GM10248 (cell line): ENCODE data around the gene LAMA2.

ENCODE experiments used
- CTCF ChIA-PET: fragments of 300-600 bp; sonication (Branson Sonifier 250); formaldehyde crosslinking; extraction: SDS; loops from one replicate; lab custom pipeline; 2021; ENCODE audit warnings: antibody characterized with exemption; lab: Yijun Ruan, JAX
- POLR2A ChIA-PET: fragments of 350-650 bp; sonication (Branson Sonifier 250); formaldehyde crosslinking; extraction: SDS; loops from one replicate; lab custom pipeline; 2020; ENCODE audit warnings: antibody characterized with exemption; lab: Yijun Ruan, JAX
- DNase-seq: peaks from one replicate; pipeline ENCODE4 v3.0.0; 2012; ENCODE audit errors: extremely low spot score
- CTCF ChIP-seq: IDR thresholded peaks from 2 replicates; pipeline ENCODE4 v1.5.1; 2012; ENCODE audit warnings: mild to moderate bottlenecking, low read depth; ENCODE audit errors: extremely low read depth, missing control alignments, control extremely low read depth

LAMA2 gene

GRCh38 chr6:128882560-128882959, 378 bp upstream of the LAMA2 start:
- no peak for DNase-seq
- no peak for TF ChIP-seq CTCF
- ChIA-PET POLR2A (no interaction called here), CTCF (interaction anchor here (1.0 kb wide), 1 partner anchor 18 kb away, joined by 3 read pairs; no protein-coding TSS in a partner anchor)

DNA sequence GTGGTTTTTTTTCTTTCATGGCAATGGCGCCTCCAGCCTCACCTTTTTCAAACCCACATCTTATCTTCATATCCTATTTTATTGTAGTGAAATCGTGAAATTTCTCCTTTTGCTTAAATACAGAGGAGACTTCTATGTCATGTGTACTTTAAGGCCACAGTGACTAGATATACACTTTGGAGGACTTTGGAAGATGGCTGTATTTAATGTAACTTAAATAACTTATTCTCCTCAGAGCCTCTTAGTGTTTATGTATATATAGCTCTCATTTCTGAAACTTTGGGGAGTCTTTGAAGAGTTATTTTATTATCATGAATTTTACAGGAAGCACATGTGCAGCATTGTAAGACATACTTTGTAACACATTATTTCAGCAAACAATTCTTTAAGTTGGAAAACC, 968 bp downstream of the LAMA2 start:
- POLR2A ChIA-PET: no interaction called here
- DNase-seq: no peak
- TF ChIP-seq CTCF: no peak
- CTCF ChIA-PET: interaction anchor here (1.0 kb wide), 1 partner anchor 20 kb away, joined by 3 read pairs; no protein-coding TSS in a partner anchor

DNA sequence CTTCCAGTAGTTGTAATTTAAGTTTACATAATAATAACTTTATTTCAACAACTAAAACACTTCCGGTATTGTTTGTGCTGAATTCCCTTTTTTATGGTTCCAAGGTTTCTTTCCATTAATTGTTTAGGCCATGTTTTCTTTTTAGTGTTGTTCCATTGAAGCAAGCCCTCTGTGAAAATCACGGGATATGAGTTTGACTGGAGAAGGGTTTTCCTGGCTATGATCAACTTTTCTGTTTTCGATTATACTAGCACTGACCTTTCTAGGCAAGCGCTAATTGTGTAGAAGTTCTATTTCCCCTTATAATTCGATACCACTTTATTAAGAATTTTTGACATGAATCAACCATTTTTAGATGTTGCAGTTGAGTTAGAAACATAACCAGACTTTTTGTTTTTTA, 2.4 kb downstream of the LAMA2 start:
- no peak for TF ChIP-seq CTCF
- no peak for DNase-seq
- ChIA-PET CTCF (no interaction called here), POLR2A (no interaction called here)

GRCh38 chr6:128886706-128887105, 3.8 kb downstream of the LAMA2 start:
- CTCF ChIA-PET: interaction anchor here (1.0 kb wide), 1 partner anchor 15 kb away, joined by 4 read pairs; no protein-coding TSS in a partner anchor
- POLR2A ChIA-PET: no interaction called here
- no peak for TF ChIP-seq CTCF
- no peak for DNase-seq

GRCh38 chr6:128888444-128889175, 5.7 kb downstream of the LAMA2 start:
- TF ChIP-seq CTCF: no peak
- ChIA-PET CTCF (interaction anchor here (1.0 kb wide), 1 partner anchor 10 kb away, joined by 4 read pairs; no protein-coding TSS in a partner anchor), POLR2A (no interaction called here)
- DNase-seq: no peak

DNA sequence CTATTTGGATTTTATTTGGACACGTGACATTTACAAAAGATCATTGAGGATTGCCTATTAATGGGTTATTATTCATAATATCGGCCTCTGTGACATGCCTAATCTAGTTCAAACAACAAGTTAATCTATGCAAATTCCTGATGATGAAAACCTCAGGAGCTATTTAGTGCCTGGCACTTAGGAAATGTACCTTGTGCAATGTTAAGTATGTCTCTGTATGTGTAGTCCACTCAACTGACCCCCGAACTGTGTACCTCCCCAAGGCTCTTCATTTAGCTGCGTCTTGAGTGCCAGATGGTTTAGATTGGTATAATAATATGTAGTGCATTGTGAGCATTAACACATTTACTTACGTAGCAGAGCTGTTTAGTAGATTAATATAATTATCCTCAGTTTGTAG, 6.9 kb downstream of the LAMA2 start:
- CTCF ChIA-PET: no interaction called here
- POLR2A ChIA-PET: no interaction called here
- no peak for TF ChIP-seq CTCF
- no peak for DNase-seq
